Measurements from ENCODE around the gene OAS2. TPM values are rescaled to one million over a fixed set of nuclear protein-coding genes. Genes with fewer than 3 reads are reported as not detected.

OAS2 gene
- polyA plus RNA-seq, 2 of the 4 experiments (the other 2 are of a cell fraction): 0.05 to 0.19 TPM

DNA sequence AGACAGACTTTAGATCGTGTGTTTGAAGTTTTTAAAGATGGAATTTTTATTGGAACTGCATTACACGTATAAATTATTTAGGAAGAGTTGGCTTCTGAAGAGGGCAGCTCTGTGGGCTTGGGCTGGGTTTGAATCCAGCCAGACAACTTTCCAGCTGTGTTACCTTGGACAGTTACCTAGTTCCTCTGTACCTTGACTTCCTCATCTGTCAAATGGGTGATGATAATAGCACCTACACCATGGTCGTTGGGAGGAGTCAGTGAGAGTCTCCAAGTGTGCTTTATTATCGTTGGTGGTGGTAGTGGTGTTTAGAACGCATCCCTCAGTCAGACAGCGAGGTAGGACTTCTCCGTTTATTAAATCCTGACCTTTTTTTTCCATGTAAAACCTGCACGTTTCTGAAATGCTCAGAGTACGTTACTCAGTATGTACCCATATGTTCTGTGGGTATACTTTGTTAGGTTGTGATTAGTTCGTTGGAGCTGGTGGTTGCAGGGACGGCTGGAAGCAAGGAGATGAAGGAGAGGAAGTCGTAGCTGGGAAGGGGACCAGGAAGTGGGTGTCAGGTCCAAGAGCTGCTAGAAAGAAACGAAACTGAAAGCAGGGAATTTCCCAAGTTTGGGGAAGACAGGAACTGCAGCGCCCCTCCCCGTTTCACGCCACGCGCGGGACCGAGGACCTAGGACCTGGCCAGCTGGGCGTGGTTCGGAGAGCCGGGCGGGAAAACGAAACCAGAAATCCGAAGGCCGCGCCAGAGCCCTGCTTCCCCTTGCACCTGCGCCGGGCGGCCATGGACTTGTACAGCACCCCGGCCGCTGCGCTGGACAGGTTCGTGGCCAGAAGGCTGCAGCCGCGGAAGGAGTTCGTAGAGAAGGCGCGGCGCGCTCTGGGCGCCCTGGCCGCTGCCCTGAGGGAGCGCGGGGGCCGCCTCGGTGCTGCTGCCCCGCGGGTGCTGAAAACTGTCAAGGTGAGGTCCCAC is 40.3 kb upstream of the OAS2 start, which contains the start of gene OAS3 (continued):
- TF ChIP-seq PHF8 (IDR thresholded peaks at IDR 0.05; ENCODE audit: borderline replicate concordance, low read depth): peak; percentile 79; the same call in 1 of the 2 replicates
- TF ChIP-seq JUN (IDR thresholded peaks at IDR 0.05): peak in 1 of 2 experiments; percentile 48; a peak in 1 of 5 replicates
- TF ChIP-seq FOXS1 (CRISPR knock-in tag; IDR thresholded peaks at IDR 0.05): no peak
- no peak for TF ChIP-seq EP300 (IDR thresholded peaks at IDR 0.05)
- no peak for TF ChIP-seq FOSB (CRISPR knock-in tag; IDR thresholded peaks at IDR 0.05)
- TF ChIP-seq CBX2 (IDR thresholded peaks at IDR 0.05; ENCODE audit: borderline replicate concordance, low read depth): no peak
- TF ChIP-seq, protein P1, sequence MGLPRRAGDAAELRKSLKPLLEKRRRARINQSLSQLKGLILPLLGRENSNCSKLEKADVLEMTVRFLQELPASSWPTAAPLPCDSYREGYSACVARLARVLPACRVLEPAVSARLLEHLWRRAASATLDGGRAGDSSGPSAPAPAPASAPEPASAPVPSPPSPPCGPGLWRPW (IDR thresholded peaks at IDR 0.05): no peak
- TF ChIP-seq HOXB13 (CRISPR knock-in tag; IDR thresholded peaks at IDR 0.05; ENCODE audit: low read depth): no peak
- no peak for TF ChIP-seq ZSCAN20 (CRISPR knock-in tag; IDR thresholded peaks at IDR 0.05)
- TF ChIP-seq CHD2 (IDR thresholded peaks at IDR 0.05; ENCODE audit: low read length, partially characterized antibody): no peak
- TF ChIP-seq TFCP2L1 (CRISPR knock-in tag; IDR thresholded peaks at IDR 0.05): no peak
- no peak; the same call in 1 of the 2 replicates for TF ChIP-seq CHD4 (IDR thresholded peaks at IDR 0.05; ENCODE audit: borderline replicate concordance)
- TF ChIP-seq FOSL2 (IDR thresholded peaks at IDR 0.05): no peak
- no peak for TF ChIP-seq FOSL2 (CRISPR knock-in tag; IDR thresholded peaks at IDR 0.05)
- TF ChIP-seq RARB (CRISPR knock-in tag; IDR thresholded peaks at IDR 0.05): no peak
- no peak for TF ChIP-seq HOXA7 (CRISPR knock-in tag; IDR thresholded peaks at IDR 0.05)
- TF ChIP-seq, protein P2, sequence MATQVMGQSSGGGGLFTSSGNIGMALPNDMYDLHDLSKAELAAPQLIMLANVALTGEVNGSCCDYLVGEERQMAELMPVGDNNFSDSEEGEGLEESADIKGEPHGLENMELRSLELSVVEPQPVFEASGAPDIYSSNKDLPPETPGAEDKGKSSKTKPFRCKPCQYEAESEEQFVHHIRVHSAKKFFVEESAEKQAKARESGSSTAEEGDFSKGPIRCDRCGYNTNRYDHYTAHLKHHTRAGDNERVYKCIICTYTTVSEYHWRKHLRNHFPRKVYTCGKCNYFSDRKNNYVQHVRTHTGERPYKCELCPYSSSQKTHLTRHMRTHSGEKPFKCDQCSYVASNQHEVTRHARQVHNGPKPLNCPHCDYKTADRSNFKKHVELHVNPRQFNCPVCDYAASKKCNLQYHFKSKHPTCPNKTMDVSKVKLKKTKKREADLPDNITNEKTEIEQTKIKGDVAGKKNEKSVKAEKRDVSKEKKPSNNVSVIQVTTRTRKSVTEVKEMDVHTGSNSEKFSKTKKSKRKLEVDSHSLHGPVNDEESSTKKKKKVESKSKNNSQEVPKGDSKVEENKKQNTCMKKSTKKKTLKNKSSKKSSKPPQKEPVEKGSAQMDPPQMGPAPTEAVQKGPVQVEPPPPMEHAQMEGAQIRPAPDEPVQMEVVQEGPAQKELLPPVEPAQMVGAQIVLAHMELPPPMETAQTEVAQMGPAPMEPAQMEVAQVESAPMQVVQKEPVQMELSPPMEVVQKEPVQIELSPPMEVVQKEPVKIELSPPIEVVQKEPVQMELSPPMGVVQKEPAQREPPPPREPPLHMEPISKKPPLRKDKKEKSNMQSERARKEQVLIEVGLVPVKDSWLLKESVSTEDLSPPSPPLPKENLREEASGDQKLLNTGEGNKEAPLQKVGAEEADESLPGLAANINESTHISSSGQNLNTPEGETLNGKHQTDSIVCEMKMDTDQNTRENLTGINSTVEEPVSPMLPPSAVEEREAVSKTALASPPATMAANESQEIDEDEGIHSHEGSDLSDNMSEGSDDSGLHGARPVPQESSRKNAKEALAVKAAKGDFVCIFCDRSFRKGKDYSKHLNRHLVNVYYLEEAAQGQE (IDR thresholded peaks at IDR 0.05): peak; percentile 41; the same call in 1 of the 2 replicates
- no peak for TF ChIP-seq ZFP36 (IDR thresholded peaks at IDR 0.05; ENCODE audit: borderline replicate concordance, partially characterized antibody)
- TF ChIP-seq RFX5 (IDR thresholded peaks at IDR 0.05): no peak
- TF ChIP-seq, protein P3, sequence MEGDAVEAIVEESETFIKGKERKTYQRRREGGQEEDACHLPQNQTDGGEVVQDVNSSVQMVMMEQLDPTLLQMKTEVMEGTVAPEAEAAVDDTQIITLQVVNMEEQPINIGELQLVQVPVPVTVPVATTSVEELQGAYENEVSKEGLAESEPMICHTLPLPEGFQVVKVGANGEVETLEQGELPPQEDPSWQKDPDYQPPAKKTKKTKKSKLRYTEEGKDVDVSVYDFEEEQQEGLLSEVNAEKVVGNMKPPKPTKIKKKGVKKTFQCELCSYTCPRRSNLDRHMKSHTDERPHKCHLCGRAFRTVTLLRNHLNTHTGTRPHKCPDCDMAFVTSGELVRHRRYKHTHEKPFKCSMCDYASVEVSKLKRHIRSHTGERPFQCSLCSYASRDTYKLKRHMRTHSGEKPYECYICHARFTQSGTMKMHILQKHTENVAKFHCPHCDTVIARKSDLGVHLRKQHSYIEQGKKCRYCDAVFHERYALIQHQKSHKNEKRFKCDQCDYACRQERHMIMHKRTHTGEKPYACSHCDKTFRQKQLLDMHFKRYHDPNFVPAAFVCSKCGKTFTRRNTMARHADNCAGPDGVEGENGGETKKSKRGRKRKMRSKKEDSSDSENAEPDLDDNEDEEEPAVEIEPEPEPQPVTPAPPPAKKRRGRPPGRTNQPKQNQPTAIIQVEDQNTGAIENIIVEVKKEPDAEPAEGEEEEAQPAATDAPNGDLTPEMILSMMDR (IDR thresholded peaks at IDR 0.05): no peak
- TF ChIP-seq SREBF2 (IDR thresholded peaks at IDR 0.05): no peak
- TF ChIP-seq MAFK (IDR thresholded peaks at IDR 0.05; ENCODE audit: partially characterized antibody): no peak
- TF ChIP-seq RCOR1 (IDR thresholded peaks at IDR 0.05; ENCODE audit: low read depth, low read length): no peak
- peak in 1 of 2 experiments; percentile 22; a peak in 2 of 5 replicates for TF ChIP-seq RAD21 (conservative IDR thresholded peaks at IDR 0.05 in 1 of 2, IDR thresholded peaks at IDR 0.05 in 1 of 2)
- TF ChIP-seq, protein P4, sequence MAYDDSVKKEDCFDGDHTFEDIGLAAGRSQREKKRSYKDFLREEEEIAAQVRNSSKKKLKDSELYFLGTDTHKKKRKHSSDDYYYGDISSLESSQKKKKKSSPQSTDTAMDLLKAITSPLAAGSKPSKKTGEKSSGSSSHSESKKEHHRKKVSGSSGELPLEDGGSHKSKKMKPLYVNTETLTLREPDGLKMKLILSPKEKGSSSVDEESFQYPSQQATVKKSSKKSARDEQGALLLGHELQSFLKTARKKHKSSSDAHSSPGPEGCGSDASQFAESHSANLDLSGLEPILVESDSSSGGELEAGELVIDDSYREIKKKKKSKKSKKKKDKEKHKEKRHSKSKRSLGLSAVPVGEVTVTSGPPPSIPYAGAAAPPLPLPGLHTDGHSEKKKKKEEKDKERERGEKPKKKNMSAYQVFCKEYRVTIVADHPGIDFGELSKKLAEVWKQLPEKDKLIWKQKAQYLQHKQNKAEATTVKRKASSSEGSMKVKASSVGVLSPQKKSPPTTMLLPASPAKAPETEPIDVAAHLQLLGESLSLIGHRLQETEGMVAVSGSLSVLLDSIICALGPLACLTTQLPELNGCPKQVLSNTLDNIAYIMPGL (CRISPR knock-in tag; IDR thresholded peaks at IDR 0.05; ENCODE audit: borderline replicate concordance): no peak
- no peak for TF ChIP-seq TP53 (CRISPR knock-in tag; IDR thresholded peaks at IDR 0.05)
- no peak for TF ChIP-seq HEYL (CRISPR knock-in tag; IDR thresholded peaks at IDR 0.05)
- peak; percentile 29; the same call in 1 of the 2 replicates for TF ChIP-seq POLR2A (IDR thresholded peaks at IDR 0.05; ENCODE audit: low read length)
- TF ChIP-seq HDAC2 (IDR thresholded peaks at IDR 0.05): no peak
- TF ChIP-seq MAZ (IDR thresholded peaks at IDR 0.05; ENCODE audit: borderline replicate concordance, low read depth, low read length): no peak
- TF ChIP-seq ZNF302 (CRISPR knock-in tag; IDR thresholded peaks at IDR 0.05): no peak

All from A549 (cell line).